Measurements from ENCODE around the gene COL18A1.

The COL18A1 gene

GRCh38 chr21:45509566-45510465 lies 104.9 kb downstream of the COL18A1 start:
- H3K27ac ChIP-seq, result no peak overlapping the region
- DNase-seq (ENCODE audit: low read depth, low spot score), result no peak

- DNase-seq (ENCODE audit: low read depth, low spot score), result no peak
- H3K27ac ChIP-seq, result no peak overlapping the region
Observed at GRCh38 chr21:45510466-45510955, 105.5 kb downstream of the COL18A1 start.

- no peak overlapping the region for H3K27ac ChIP-seq
- DNase-seq (ENCODE audit: low read depth, low spot score), result no peak
Observed at GRCh38 chr21:45511007-45511406, 106.0 kb downstream of the COL18A1 start.

- DNase-seq (ENCODE audit: low read depth, low spot score), result no peak
Observed at GRCh38 chr21:45511661-45512431, 106.9 kb downstream of the COL18A1 start.

GRCh38 chr21:45512626-45513002 lies 107.6 kb downstream of the COL18A1 start:
- no peak overlapping the region for H3K27ac ChIP-seq
- DNase-seq (ENCODE audit: low read depth, low spot score), result no peak

More at GRCh38 chr21:45511661-45512431, 106.9 kb downstream of the COL18A1 start:
- H3K27ac ChIP-seq, result no peak overlapping the region

- H3K27ac ChIP-seq, result no peak overlapping the region
Observed at GRCh38 chr21:45513003-45513717, 108.2 kb downstream of the COL18A1 start.

GRCh38 chr21:45513741-45514310 lies 108.9 kb downstream of the COL18A1 start:
- no peak overlapping the region for H3K27ac ChIP-seq
- DNase-seq (ENCODE audit: low read depth, low spot score), result no peak

More at GRCh38 chr21:45513003-45513717, 108.2 kb downstream of the COL18A1 start:
- no peak for DNase-seq (ENCODE audit: low read depth, low spot score)

GRCh38 chr21:45514311-45515021 lies 109.5 kb downstream of the COL18A1 start:
- no peak overlapping the region for H3K27ac ChIP-seq
- DNase-seq (ENCODE audit: low read depth, low spot score), result no peak

- DNase-seq (ENCODE audit: low read depth, low spot score), result no peak
- no peak overlapping the region for H3K27ac ChIP-seq
Observed at GRCh38 chr21:45515241-45516061, 110.5 kb downstream of the COL18A1 start.

GRCh38 chr21:45516071-45516670 lies 111.2 kb downstream of the COL18A1 start:
- no peak overlapping the region for H3K27ac ChIP-seq
- DNase-seq (ENCODE audit: low read depth, low spot score), result no peak

GRCh38 chr21:45516671-45517151 lies 111.7 kb downstream of the COL18A1 start:
- no peak overlapping the region for H3K27ac ChIP-seq
- no peak for DNase-seq (ENCODE audit: low read depth, low spot score)

GRCh38 chr21:45517249-45518065 lies 112.5 kb downstream of the COL18A1 start:
- H3K27ac ChIP-seq, result no peak overlapping the region
- no peak for DNase-seq (ENCODE audit: low read depth, low spot score)

- H3K27ac ChIP-seq, result no peak overlapping the region
Observed at GRCh38 chr21:45518742-45519141, 113.8 kb downstream of the COL18A1 start.

GRCh38 chr21:45519182-45519581 lies 114.2 kb downstream of the COL18A1 start:
- H3K27ac ChIP-seq, result no peak overlapping the region
- DNase-seq (ENCODE audit: low read depth, low spot score), result no peak

More at GRCh38 chr21:45518742-45519141, 113.8 kb downstream of the COL18A1 start:
- DNase-seq (ENCODE audit: low read depth, low spot score), result no peak

- DNase-seq (ENCODE audit: low read depth, low spot score), result no peak
- no peak overlapping the region for H3K27ac ChIP-seq
Observed at GRCh38 chr21:45521241-45521640, 116.3 kb downstream of the COL18A1 start.

GRCh38 chr21:45522381-45522780 lies 117.4 kb downstream of the COL18A1 start:
- no peak for DNase-seq (ENCODE audit: low read depth, low spot score)
- H3K27ac ChIP-seq, result no peak overlapping the region

GRCh38 chr21:45522986-45523385 lies 118.0 kb downstream of the COL18A1 start:
- no peak for DNase-seq (ENCODE audit: low read depth, low spot score)
- no peak overlapping the region for H3K27ac ChIP-seq

Data from epithelial cell of prostate (primary cell).